OCI-M2 (cell line): Measurements from ENCODE around the gene ALDH3B2.
"Not testable (repeated sequence)": the region's sequence is repeated elsewhere in the genome, so short reads cannot be mapped to it uniquely, and the experiment has no call there.

Experiments used
- DNase-seq: peaks from one replicate; lab custom pipeline; 2025; ENCODE audit not compliant: unreplicated experiment; lab: John Stamatoyannopoulos, UW

Gene ALDH3B2

GRCh38 chr11:67631411-67631810, 43.0 kb downstream of the ALDH3B2 start:
- no peak for DNase-seq

- DNase-seq: no peak
Observed at GRCh38 chr11:67630943-67631331, 43.5 kb downstream of the ALDH3B2 start.

- DNase-seq: peak; percentile 71
Observed at GRCh38 chr11:67630228-67630942, 44.0 kb downstream of the ALDH3B2 start.

GRCh38 chr11:67629386-67630227, 44.8 kb downstream of the ALDH3B2 start, which contains the start of gene NUDT8:
Gene NUDT8 (minus strand): TSS chr11:67629937. CDS start chr11:67629911, 26 bp downstream.
- no peak for DNase-seq

- DNase-seq: no peak
Observed at GRCh38 chr11:67628710-67629385, 45.6 kb downstream of the ALDH3B2 start.

GRCh38 chr11:67627812-67628624, 46.4 kb downstream of the ALDH3B2 start:
- no peak for DNase-seq

- DNase-seq: no peak
Observed at GRCh38 chr11:67627441-67627811, 47.0 kb downstream of the ALDH3B2 start.

- no peak for DNase-seq
Observed at GRCh38 chr11:67626970-67627369, 47.5 kb downstream of the ALDH3B2 start.

- DNase-seq: not testable (repeated sequence)
Observed at GRCh38 chr11:67626131-67626833, 48.1 kb downstream of the ALDH3B2 start.

GRCh38 chr11:67623795-67624194, 50.6 kb downstream of the ALDH3B2 start:
- DNase-seq: not testable (repeated sequence)

- DNase-seq: not testable (repeated sequence)
Observed at GRCh38 chr11:67622905-67623304, 51.5 kb downstream of the ALDH3B2 start.

GRCh38 chr11:67621928-67622327, 52.5 kb downstream of the ALDH3B2 start:
- not testable (repeated sequence) for DNase-seq

GRCh38 chr11:67620621-67621020, 53.8 kb downstream of the ALDH3B2 start:
- not testable (repeated sequence) for DNase-seq

- not testable (repeated sequence) for DNase-seq
Observed at GRCh38 chr11:67619683-67620618, 54.5 kb downstream of the ALDH3B2 start.

GRCh38 chr11:67618901-67619659, 55.3 kb downstream of the ALDH3B2 start:
- DNase-seq: not testable (repeated sequence)

- DNase-seq: no peak
Observed at GRCh38 chr11:67617243-67617953, 57.0 kb downstream of the ALDH3B2 start.

- DNase-seq: no peak
Observed at GRCh38 chr11:67616431-67617242, 57.8 kb downstream of the ALDH3B2 start.
